PC-3 (cell line): Measurements from ENCODE around the gene MRPL14. TPM values are rescaled to one million over a fixed set of nuclear protein-coding genes. Genes with fewer than 3 reads are reported as not detected.

Experiments used
- ATAC-seq: fragments of 200-7000 bp; cut with Tn5 transposase; 2 replicates; pipeline ENCODE4 v1.9.1; 2020; ENCODE audit warnings: mild to moderate bottlenecking, moderate library complexity
- BruUV-seq: library from RNA; stranded (reverse); fragments of 400-500 nt; replicated peaks from 2 replicates; lab custom pipeline; 2021; lab: Mats Ljungman, UMichigan
- CTCF ChIA-PET: fragments of 300-600 bp; sonication (Branson Sonifier 250); formaldehyde crosslinking; loops from one replicate; lab custom pipeline; 2022; ENCODE audit warnings: antibody characterized with exemption; lab: Charles Lee
- POLR2A ChIA-PET: fragments of 300-600 bp; sonication (Branson Sonifier 250); formaldehyde crosslinking; loops from one replicate; lab custom pipeline; 2022; ENCODE audit warnings: antibody characterized with exemption; ENCODE audit not compliant: unreplicated experiment; lab: Charles Lee
- DNase-seq: peaks from one replicate; pipeline ENCODE4 v3.0.0-alpha.2; 2015
- H2AFZ ChIP-seq: fragments of 300-600 bp; sonication (generic); 2 replicates; pipeline ENCODE4 v1.6.0; 2016; ENCODE audit warnings: antibody characterized with exemption, low read length
- H3F3A ChIP-seq: fragments of 300-600 bp; sonication (generic); one replicate; pipeline ENCODE4 v1.6.0; 2017; ENCODE audit warnings: antibody characterized with exemption, low read length, control low read depth, mild to moderate bottlenecking; ENCODE audit not compliant: unreplicated experiment
- H3K27ac ChIP-seq: fragments of 300-600 bp; sonication (generic); 2 replicates; pipeline ENCODE4 v1.5.1; 2016; ENCODE audit warnings: mild to moderate bottlenecking, low read length
- H3K27me3 ChIP-seq: fragments of 300-600 bp; sonication (generic); 2 replicates; pipeline ENCODE4 v1.6.1; 2016; ENCODE audit warnings: low read length, mixed read lengths
- H3K36me3 ChIP-seq: fragments of 300-600 bp; sonication (generic); 2 replicates; pipeline ENCODE4 v1.6.1; 2016; ENCODE audit warnings: low read depth, mixed run types, low read length, mixed read lengths
- H3K4me1 ChIP-seq: fragments of 300-600 bp; sonication (generic); 2 replicates; pipeline ENCODE4 v1.5.1; 2016; ENCODE audit warnings: low read length; ENCODE audit not compliant: insufficient read depth
- H3K4me2 ChIP-seq: fragments of 300-600 bp; sonication (generic); 2 replicates; pipeline ENCODE4 v1.6.0; 2016; ENCODE audit warnings: low read length
- H3K4me3 ChIP-seq: fragments of 300-600 bp; sonication (generic); 2 replicates; pipeline ENCODE4 v1.5.1; 2016; ENCODE audit warnings: mild to moderate bottlenecking, low read length, mixed read lengths
- H3K79me2 ChIP-seq: fragments of 300-600 bp; sonication (generic); 2 replicates; pipeline ENCODE4 v1.6.1; 2017; ENCODE audit warnings: low read length, mixed read lengths
- H3K9ac ChIP-seq: fragments of 300-600 bp; sonication (generic); 2 replicates; pipeline ENCODE4 v1.6.0; 2016; ENCODE audit warnings: mild to moderate bottlenecking, low read length
- H3K9me2 ChIP-seq: fragments of 300-600 bp; sonication (generic); replicated peaks from 2 replicates; pipeline ENCODE4 v1.6.1; 2016; ENCODE audit warnings: mixed run types, low read length, mixed read lengths
- H3K9me3 ChIP-seq: fragments of 300-600 bp; sonication (generic); 2 replicates; pipeline ENCODE4 v1.6.1; 2016; ENCODE audit warnings: low read length, mixed read lengths
- H4K20me1 ChIP-seq: fragments of 300-600 bp; sonication (generic); 2 replicates; pipeline ENCODE4 v1.6.1; 2016; ENCODE audit warnings: low read length, mixed read lengths
- EZH2 ChIP-seq: fragments of 300-600 bp; sonication (generic); IDR thresholded peaks from one replicate; pipeline ENCODE4 v1.6.1; 2017; ENCODE audit warnings: antibody characterized with exemption, mild to moderate bottlenecking, low read length; ENCODE audit not compliant: unreplicated experiment
- EZH2phosphoT487 ChIP-seq: fragments of 300-600 bp; sonication (generic); IDR thresholded peaks from 2 replicates; pipeline ENCODE4 v1.6.1; 2018; ENCODE audit warnings: mild to moderate bottlenecking, antibody characterized with exemption, low read length, borderline replicate concordance
- intact Hi-C: fragments of 100-400 bp; cut with micrococcal nuclease; formaldehyde crosslinking; loops from 2 replicates; pipeline ENCODE4 v1.9.0; 2023
- total RNA-seq: library from RNA; depleted of rRNA; stranded (reverse); fragments of >200 nt; gene quantifications from 2 replicates; pipeline ENCODE4 v1.2.3, GENCODE V29; 2014
- TF ChIP-seq, protein P1 (sequence below): fragments of 300-600 bp; sonication (generic); conservative IDR thresholded peaks from 2 replicates; pipeline ENCODE4 v1.5.1; 2017; ENCODE audit warnings: antibody characterized with exemption, low read depth, mild to moderate bottlenecking, low read length

The MRPL14 gene
- total RNA-seq, 1 experiment from 2014 or later = 192 TPM

- H3K9me2 ChIP-seq = no peaks in the 10 kb centered on the region
- H3K27me3 ChIP-seq = no peaks in the 10 kb centered on the region
- H3F3A ChIP-seq = no peaks in the 10 kb centered on the region
- BruUV-seq = no TSS peak
- H4K20me1 ChIP-seq = no peaks in the 10 kb centered on the region
- ATAC-seq (peak; percentile 16), DNase-seq (peak; percentile 85)
- ChIA-PET CTCF (no interaction called here), POLR2A (no interaction called here)
- no peaks in the 10 kb centered on the region for H3K79me2 ChIP-seq
- H3K4me2 ChIP-seq = peak overlapping the region; percentile 66
- H3K9me3 ChIP-seq = no peaks in the 10 kb centered on the region
- peak overlapping the region; percentile 84 for H3K27ac ChIP-seq
- H2AFZ ChIP-seq = no peak overlapping the region
- no peaks in the 10 kb centered on the region for H3K36me3 ChIP-seq
- no peak overlapping the region for H3K4me3 ChIP-seq
- intact Hi-C loops = loop anchor here (1.0 to 2.0 kb wide), 3 partner anchors 13 to 99 kb away; no protein-coding TSS in a partner anchor
- TF ChIP-seq EZH2 (no peak), EZH2phosphoT487 (no peak)
- TF ChIP-seq, protein P1, sequence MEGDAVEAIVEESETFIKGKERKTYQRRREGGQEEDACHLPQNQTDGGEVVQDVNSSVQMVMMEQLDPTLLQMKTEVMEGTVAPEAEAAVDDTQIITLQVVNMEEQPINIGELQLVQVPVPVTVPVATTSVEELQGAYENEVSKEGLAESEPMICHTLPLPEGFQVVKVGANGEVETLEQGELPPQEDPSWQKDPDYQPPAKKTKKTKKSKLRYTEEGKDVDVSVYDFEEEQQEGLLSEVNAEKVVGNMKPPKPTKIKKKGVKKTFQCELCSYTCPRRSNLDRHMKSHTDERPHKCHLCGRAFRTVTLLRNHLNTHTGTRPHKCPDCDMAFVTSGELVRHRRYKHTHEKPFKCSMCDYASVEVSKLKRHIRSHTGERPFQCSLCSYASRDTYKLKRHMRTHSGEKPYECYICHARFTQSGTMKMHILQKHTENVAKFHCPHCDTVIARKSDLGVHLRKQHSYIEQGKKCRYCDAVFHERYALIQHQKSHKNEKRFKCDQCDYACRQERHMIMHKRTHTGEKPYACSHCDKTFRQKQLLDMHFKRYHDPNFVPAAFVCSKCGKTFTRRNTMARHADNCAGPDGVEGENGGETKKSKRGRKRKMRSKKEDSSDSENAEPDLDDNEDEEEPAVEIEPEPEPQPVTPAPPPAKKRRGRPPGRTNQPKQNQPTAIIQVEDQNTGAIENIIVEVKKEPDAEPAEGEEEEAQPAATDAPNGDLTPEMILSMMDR = no peak
- H3K9ac ChIP-seq = peak overlapping the region; percentile 55
- peaks cover 43% of the 10 kb centered on the region for H3K4me1 ChIP-seq
These were observed 55.4 kb downstream of the MRPL14 start for GRCh38 chr6:44071670-44072451.

GRCh38 chr6:44068607-44069296 lies 58.5 kb downstream of the MRPL14 start:
- no peak for DNase-seq
- no TSS peak for BruUV-seq
- H3K4me1 ChIP-seq = peaks cover 45% of the 10 kb centered on the region

More at GRCh38 chr6:44068607-44069296, 58.5 kb downstream of the MRPL14 start:
- intact Hi-C loops = no loop called here
- no peaks in the 10 kb centered on the region for H4K20me1 ChIP-seq
- H3K79me2 ChIP-seq = no peaks in the 10 kb centered on the region
- no peaks in the 10 kb centered on the region for H3K9me2 ChIP-seq
- no peak overlapping the region for H3K4me3 ChIP-seq
- ATAC-seq = no peak
- TF ChIP-seq, protein P1 = no peak
- TF ChIP-seq EZH2 (no peak), EZH2phosphoT487 (no peak)
- ChIA-PET POLR2A (interaction anchor here (0.5 kb wide), 1 partner anchor 1588 kb away, joined by 20 read pairs; no protein-coding TSS in a partner anchor), CTCF (no interaction called here)
- H3K36me3 ChIP-seq = no peaks in the 10 kb centered on the region
- no peaks in the 10 kb centered on the region for H3K27me3 ChIP-seq
- H3K4me2 ChIP-seq = no peak overlapping the region
- H2AFZ ChIP-seq = no peak overlapping the region
- no peak overlapping the region for H3K9ac ChIP-seq
- no peaks in the 10 kb centered on the region for H3F3A ChIP-seq
- H3K9me3 ChIP-seq = no peaks in the 10 kb centered on the region
- H3K27ac ChIP-seq = no peak overlapping the region
